Upper lobe of right lung (tissue), 1 donor: Measurements from ENCODE around the gene CHRDL2. TPM values are rescaled to one million over a fixed set of nuclear protein-coding genes. Genes with fewer than 3 reads are reported as not detected.

ENCODE experiments used
- ATAC-seq: fragments of 200-7000 bp; cut with Tn5 transposase; one replicate; pipeline ENCODE4 v1.9.1; 2020; ENCODE audit warnings: mild to moderate bottlenecking, moderate library complexity
- DNase-seq: peaks from one replicate; pipeline ENCODE4 v3.0.0-alpha.2; 2020
- H3K27ac ChIP-seq: fragments of 200-600 bp; one replicate; pipeline ENCODE4 v1.8.0; 2022
- H3K27me3 ChIP-seq: fragments of 200-600 bp; one replicate; pipeline ENCODE4 v1.8.0; 2022; ENCODE audit warnings: mild to moderate bottlenecking
- H3K36me3 ChIP-seq: fragments of 200-600 bp; one replicate; pipeline ENCODE4 v1.8.0; 2022
- H3K4me1 ChIP-seq: fragments of 200-600 bp; one replicate; pipeline ENCODE4 v1.8.0; 2022
- H3K4me3 ChIP-seq: fragments of 200-600 bp; one replicate; pipeline ENCODE4 v1.8.0; 2022; ENCODE audit warnings: mild to moderate bottlenecking
- H3K9me3 ChIP-seq: fragments of 200-600 bp; one replicate; pipeline ENCODE4 v1.8.0; 2022
- CTCF ChIP-seq: fragments of 200-600 bp; IDR thresholded peaks from one replicate; pipeline ENCODE4 v1.8.0; 2022; ENCODE audit warnings: antibody characterized with exemption
- intact Hi-C: fragments of 100-400 bp; cut with DNase I; formaldehyde crosslinking; loops from one replicate; pipeline ENCODE4 v1.11.0; 2022
- total RNA-seq: library from RNA; stranded (reverse); fragmentation: NEBNext Ultra II Directional; extraction: Animal tissue kit (Norgen Biotek cat#: 25700); gene quantifications from one replicate; pipeline ENCODE4 v1.2.1, GENCODE V29; 2021
- donor health status: DM: no; HTN: yes; CAD: no; lungs with severe emphysema.

The CHRDL2 gene
- total RNA-seq, 1 donor from 2014 or later: 1.6 TPM

- Histone ChIP-seq H3K36me3 (no peaks in the 10 kb centered on the region), H3K4me3 (peak overlapping the region; percentile 57), H3K27ac (no peak overlapping the region), H3K4me1 (peaks cover 18% of the 10 kb centered on the region), H3K27me3 (no peaks in the 10 kb centered on the region), H3K9me3 (no peaks in the 10 kb centered on the region)
- DNase-seq (peak; percentile 80), ATAC-seq (peak; percentile 78)
- intact Hi-C loops: no loop called here
- peak; percentile 55 for TF ChIP-seq CTCF
Measured at GRCh38 chr11:74683279-74683871, 47.9 kb downstream of the CHRDL2 start.

GRCh38 chr11:74682731-74683278, 48.4 kb downstream of the CHRDL2 start:
- intact Hi-C loops: no loop called here
- Histone ChIP-seq H3K27ac (no peak overlapping the region), H3K27me3 (no peaks in the 10 kb centered on the region), H3K9me3 (no peaks in the 10 kb centered on the region), H3K4me1 (peaks cover 14% of the 10 kb centered on the region), H3K4me3 (peak overlapping the region; percentile 57), H3K36me3 (no peaks in the 10 kb centered on the region)
- TF ChIP-seq CTCF: no peak
- ATAC-seq (no peak), DNase-seq (peak; percentile 51)

- no peak overlapping the region for H3K4me3 ChIP-seq
- no peak overlapping the region for H3K27ac ChIP-seq
- no peaks in the 10 kb centered on the region for H3K36me3 ChIP-seq
- H3K27me3 ChIP-seq: no peaks in the 10 kb centered on the region
- DNase-seq (peak; percentile 63), ATAC-seq (no peak)
- no peak for TF ChIP-seq CTCF
- H3K4me1 ChIP-seq: peaks cover 8% of the 10 kb centered on the region
- intact Hi-C loops: no loop called here
- no peaks in the 10 kb centered on the region for H3K9me3 ChIP-seq
Measured at GRCh38 chr11:74681686-74682651, 49.3 kb downstream of the CHRDL2 start.

GRCh38 chr11:74680703-74681531, 50.3 kb downstream of the CHRDL2 start:
- no peak overlapping the region for H3K27ac ChIP-seq
- peaks cover 8% of the 10 kb centered on the region for H3K4me1 ChIP-seq
- TF ChIP-seq CTCF: no peak
- ATAC-seq (no peak), DNase-seq (peak; percentile 47)
- H3K4me3 ChIP-seq: no peak overlapping the region
- no peaks in the 10 kb centered on the region for H3K36me3 ChIP-seq
- H3K9me3 ChIP-seq: no peaks in the 10 kb centered on the region
- intact Hi-C loops: no loop called here
- H3K27me3 ChIP-seq: no peaks in the 10 kb centered on the region

GRCh38 chr11:74680035-74680671, 51.1 kb downstream of the CHRDL2 start:
- intact Hi-C loops: no loop called here
- H3K4me3 ChIP-seq: no peak overlapping the region
- H3K9me3 ChIP-seq: no peaks in the 10 kb centered on the region
- TF ChIP-seq CTCF: no peak
- DNase-seq: no peak
- H3K27me3 ChIP-seq: no peaks in the 10 kb centered on the region
- peaks cover 8% of the 10 kb centered on the region for H3K4me1 ChIP-seq
- H3K27ac ChIP-seq: no peak overlapping the region
- H3K36me3 ChIP-seq: no peaks in the 10 kb centered on the region
- ATAC-seq: no peak
